ES-I3 (cell line): ENCODE measurements around the gene RYR2.

Experiments used
- H3K36me3 ChIP-seq: 2 replicates; pipeline ENCODE4 v1.6.1; 2013; ENCODE audit warnings: mild to moderate bottlenecking, low read length, control low read depth, moderate library complexity; ENCODE audit not compliant: insufficient read depth
- H3K4me1 ChIP-seq: 2 replicates; pipeline ENCODE4 v1.6.1; 2013; ENCODE audit warnings: mild to moderate bottlenecking, control low read depth, low read length; ENCODE audit not compliant: insufficient read depth
- H3K9ac ChIP-seq: 2 replicates; pipeline ENCODE4 v1.6.1; 2013; ENCODE audit warnings: low read depth, mild to moderate bottlenecking, low read length, moderate library complexity
- H3K9me3 ChIP-seq: 2 replicates; pipeline ENCODE4 v1.6.1; 2013; ENCODE audit warnings: mild to moderate bottlenecking, low read length, moderate library complexity; ENCODE audit not compliant: control insufficient read depth, insufficient read depth

RYR2 gene

GRCh38 chr1:237471377-237471776, 429.4 kb downstream of the RYR2 start:
- H3K36me3 ChIP-seq = no peaks in the 10 kb centered on the region
- H3K9me3 ChIP-seq = no peaks in the 10 kb centered on the region
- H3K9ac ChIP-seq = no peak overlapping the region
- no peaks in the 10 kb centered on the region for H3K4me1 ChIP-seq

GRCh38 chr1:237471956-237472355, 430.0 kb downstream of the RYR2 start:
- Histone ChIP-seq H3K4me1 (no peaks in the 10 kb centered on the region), H3K9me3 (no peaks in the 10 kb centered on the region), H3K36me3 (no peaks in the 10 kb centered on the region), H3K9ac (no peak overlapping the region)

GRCh38 chr1:237473854-237474253, 431.9 kb downstream of the RYR2 start:
- Histone ChIP-seq H3K9me3 (no peaks in the 10 kb centered on the region), H3K36me3 (no peaks in the 10 kb centered on the region), H3K4me1 (no peaks in the 10 kb centered on the region)

GRCh38 chr1:237478082-237478481, 436.1 kb downstream of the RYR2 start:
- Histone ChIP-seq H3K4me1 (no peaks in the 10 kb centered on the region), H3K9me3 (no peaks in the 10 kb centered on the region), H3K9ac (no peak overlapping the region), H3K36me3 (no peaks in the 10 kb centered on the region)

More at GRCh38 chr1:237473854-237474253, 431.9 kb downstream of the RYR2 start:
- H3K9ac ChIP-seq = no peak overlapping the region

GRCh38 chr1:237478842-237479241, 436.9 kb downstream of the RYR2 start:
- Histone ChIP-seq H3K9ac (no peak overlapping the region), H3K36me3 (no peaks in the 10 kb centered on the region)

GRCh38 chr1:237482777-237483176, 440.8 kb downstream of the RYR2 start:
- Histone ChIP-seq H3K36me3 (no peaks in the 10 kb centered on the region), H3K9ac (no peak overlapping the region), H3K4me1 (no peaks in the 10 kb centered on the region), H3K9me3 (no peaks in the 10 kb centered on the region)

More at GRCh38 chr1:237478842-237479241, 436.9 kb downstream of the RYR2 start:
- Histone ChIP-seq H3K4me1 (no peaks in the 10 kb centered on the region), H3K9me3 (no peaks in the 10 kb centered on the region)

GRCh38 chr1:237492359-237492758, 450.4 kb downstream of the RYR2 start:
- no peaks in the 10 kb centered on the region for H3K4me1 ChIP-seq
- no peaks in the 10 kb centered on the region for H3K36me3 ChIP-seq
- no peak overlapping the region for H3K9ac ChIP-seq
- no peaks in the 10 kb centered on the region for H3K9me3 ChIP-seq

GRCh38 chr1:237500566-237500965, 458.6 kb downstream of the RYR2 start:
- H3K36me3 ChIP-seq = no peaks in the 10 kb centered on the region
- H3K9ac ChIP-seq = no peak overlapping the region
- H3K4me1 ChIP-seq = no peaks in the 10 kb centered on the region
- H3K9me3 ChIP-seq = no peaks in the 10 kb centered on the region

- H3K4me1 ChIP-seq = no peaks in the 10 kb centered on the region
- H3K9ac ChIP-seq = no peak overlapping the region
- H3K36me3 ChIP-seq = no peaks in the 10 kb centered on the region
- H3K9me3 ChIP-seq = no peaks in the 10 kb centered on the region
Measured at GRCh38 chr1:237503292-237503691, 461.3 kb downstream of the RYR2 start.

- no peaks in the 10 kb centered on the region for H3K36me3 ChIP-seq
- no peak overlapping the region for H3K9ac ChIP-seq
- no peaks in the 10 kb centered on the region for H3K9me3 ChIP-seq
- H3K4me1 ChIP-seq = no peaks in the 10 kb centered on the region
Measured at GRCh38 chr1:237507005-237507404, 465.0 kb downstream of the RYR2 start.

GRCh38 chr1:237509748-237510147, 467.8 kb downstream of the RYR2 start:
- no peak overlapping the region for H3K9ac ChIP-seq
- no peaks in the 10 kb centered on the region for H3K4me1 ChIP-seq
- no peaks in the 10 kb centered on the region for H3K9me3 ChIP-seq
- H3K36me3 ChIP-seq = no peaks in the 10 kb centered on the region

GRCh38 chr1:237525102-237525501, 483.1 kb downstream of the RYR2 start:
- no peak overlapping the region for H3K9ac ChIP-seq
- no peaks in the 10 kb centered on the region for H3K4me1 ChIP-seq
- H3K36me3 ChIP-seq = no peaks in the 10 kb centered on the region; the same call in 1 of the 2 replicates
- H3K9me3 ChIP-seq = no peaks in the 10 kb centered on the region

- Histone ChIP-seq H3K4me1 (no peaks in the 10 kb centered on the region), H3K36me3 (no peaks in the 10 kb centered on the region), H3K9me3 (no peaks in the 10 kb centered on the region), H3K9ac (no peak overlapping the region)
Measured at GRCh38 chr1:237527761-237528160, 485.8 kb downstream of the RYR2 start.

GRCh38 chr1:237528545-237528944, 486.6 kb downstream of the RYR2 start:
- Histone ChIP-seq H3K4me1 (no peaks in the 10 kb centered on the region), H3K9ac (no peak overlapping the region), H3K9me3 (no peaks in the 10 kb centered on the region), H3K36me3 (no peaks in the 10 kb centered on the region)

GRCh38 chr1:237539055-237539454, 497.1 kb downstream of the RYR2 start:
- Histone ChIP-seq H3K9ac (no peak overlapping the region), H3K9me3 (no peaks in the 10 kb centered on the region), H3K36me3 (no peaks in the 10 kb centered on the region), H3K4me1 (peaks cover 27% of the 10 kb centered on the region)
